GM12878 (cell line): ENCODE measurements around the gene UBC. TPM values are rescaled to one million over a fixed set of nuclear protein-coding genes. Genes with fewer than 3 reads are reported as not detected.

Source experiments
- BACH1 ChIP-seq: fragments of 450-650 bp; IDR thresholded peaks from 2 replicates; pipeline ENCODE4 v1.6.1; 2017; ENCODE audit warnings: mild to moderate bottlenecking, borderline replicate concordance
- CHD1 ChIP-seq: IDR thresholded peaks from 2 replicates; pipeline ENCODE4 v1.6.1; 2012; ENCODE audit warnings: low read depth, low read length, improper control_type of control experiment
- CHD2 ChIP-seq: IDR thresholded peaks from 2 replicates; pipeline ENCODE4 v1.6.1; 2011; ENCODE audit warnings: low read depth, low read length, improper control_type of control experiment, borderline replicate concordance
- CHD4 ChIP-seq: fragments of 200-600 bp; sonication (generic); IDR thresholded peaks from 2 replicates; pipeline ENCODE4 v1.6.1; 2016; ENCODE audit warnings: mild to moderate bottlenecking
- E2F4 ChIP-seq: IDR thresholded peaks from 2 replicates; pipeline ENCODE4 v1.6.1; 2012; ENCODE audit warnings: low read depth, low read length, improper control_type of control experiment
- IKZF2 ChIP-seq, 2 experiments: fragments of 450-650 bp; IDR thresholded peaks; 2 replicates each; pipeline ENCODE4 v1.6.1; 2017; ENCODE audit warnings: mild to moderate bottlenecking in 2 of 2, moderate library complexity in 2 of 2
- IRF3 ChIP-seq: fragments of 450-650 bp; IDR thresholded peaks from 2 replicates; pipeline ENCODE4 v1.6.1; 2014; ENCODE audit warnings: mild to moderate bottlenecking
- KLF5 ChIP-seq: fragments of 450-650 bp; IDR thresholded peaks from 2 replicates; pipeline ENCODE4 v1.6.1; 2014; ENCODE audit warnings: mild to moderate bottlenecking; ENCODE audit not compliant: partially characterized antibody
- NR2C1 ChIP-seq: fragments of 450-650 bp; IDR thresholded peaks from 2 replicates; pipeline ENCODE4 v1.6.1; 2017; ENCODE audit warnings: antibody characterized with exemption, mild to moderate bottlenecking, moderate library complexity
- RAD21 ChIP-seq: IDR thresholded peaks from 2 replicates; pipeline ENCODE4 v1.6.1; 2011; ENCODE audit warnings: mild to moderate bottlenecking, low read depth, low read length, moderate library complexity; ENCODE audit not compliant: insufficient read depth
- RUNX3 ChIP-seq: IDR thresholded peaks from 2 replicates; pipeline ENCODE4 v1.6.1; 2012; ENCODE audit warnings: low read length, inconsistent platforms
- SMC3 ChIP-seq: IDR thresholded peaks from 2 replicates; pipeline ENCODE4 v1.6.1; 2011; ENCODE audit warnings: low read length, improper control_type of control experiment, borderline replicate concordance
- SP1 ChIP-seq: IDR thresholded peaks from one replicate; pipeline ENCODE4 v1.6.1; 2011; ENCODE audit warnings: low read depth, low read length
- SPI1 ChIP-seq: IDR thresholded peaks from 2 replicates; pipeline ENCODE4 v1.6.1; 2011; ENCODE audit warnings: low read depth, mild to moderate bottlenecking, low read length, moderate library complexity, borderline replicate concordance; ENCODE audit not compliant: insufficient read depth
- SUPT20H ChIP-seq: IDR thresholded peaks from 2 replicates; pipeline ENCODE4 v1.6.1; 2011; ENCODE audit warnings: low read depth, mild to moderate bottlenecking, low read length, moderate library complexity, borderline replicate concordance; ENCODE audit not compliant: control insufficient read depth
- TAF1 ChIP-seq: IDR thresholded peaks from 2 replicates; pipeline ENCODE4 v1.6.1; 2011; ENCODE audit warnings: mild to moderate bottlenecking, low read depth, low read length, borderline replicate concordance
- TARDBP ChIP-seq: IDR thresholded peaks from 2 replicates; pipeline ENCODE4 v1.6.1; 2016; ENCODE audit warnings: borderline replicate concordance
- ZBTB40 ChIP-seq: fragments of 450-650 bp; IDR thresholded peaks from 2 replicates; pipeline ENCODE4 v1.6.1; 2016; ENCODE audit warnings: mild to moderate bottlenecking, moderate library complexity, borderline replicate concordance
- ZNF217 ChIP-seq: fragments of 450-650 bp; IDR thresholded peaks from 2 replicates; pipeline ENCODE4 v1.6.1; 2017; ENCODE audit warnings: antibody characterized with exemption, mild to moderate bottlenecking
- ZNF687 ChIP-seq: fragments of 450-650 bp; IDR thresholded peaks from 2 replicates; pipeline ENCODE4 v1.6.1; 2017; ENCODE audit warnings: mild to moderate bottlenecking, moderate library complexity
- polyA plus RNA-seq, 11 experiments: library from polyadenylated mRNA; depleted of rRNA in 4 of 11; unstranded in 6 of 11; stranded (reverse) in 5 of 11; fragments of >200 nt; fragmentation: Nextera tagmentation in 4 of 11; fragmentation: Illumina TruSeq in 1 of 11; extraction: Ambion mirVana in 4 of 11; extraction: Trizol in 1 of 11; gene quantifications; 1 replicate in 1 of 11; 2 replicates in 10 of 11; pipeline versions ENCODE4 v1.2.1 to v1.2.3, GENCODE V29; 2011 to 2016; ENCODE audit warnings: inconsistent platforms in 2 of 11, missing spikeins in 2 of 11, low read depth in 1 of 11
- total RNA-seq, 4 experiments: library from RNA; depleted of rRNA in 3 of 4; stranded (reverse); fragments of >200 nt in 3 of 4; fragmentation: Illumina TruSeq in 1 of 4; extraction: Trizol in 1 of 4; gene quantifications; 2 replicates each; pipeline versions ENCODE4 v1.2.1 to v1.2.3, GENCODE V29; 2013 to 2021

UBC gene
- total and polyA plus RNA-seq, 10 of the 15 experiments (the other 5 are each of a cell fraction or from before 2014, with no cell fraction given), result 653 to 1,666 (median 874) TPM

- peak; percentile 91 for TF ChIP-seq ZNF687
- no peak for TF ChIP-seq SUPT20H
- no peak for TF ChIP-seq IRF3
- no peak for TF ChIP-seq CHD1
- peak; percentile 61; the same call in 1 of the 2 replicates for TF ChIP-seq CHD2
- 0 out of 2 replicates have a peak, but pooled peaks have one; percentile 33 for TF ChIP-seq TAF1
- peak; percentile 60 for TF ChIP-seq RUNX3
- TF ChIP-seq TARDBP, result no peak
- no peak for TF ChIP-seq CHD4
- TF ChIP-seq RAD21, result peak; percentile 63
- no peak for TF ChIP-seq KLF5
- peak; percentile 24; the same call in 1 of the 2 replicates for TF ChIP-seq ZNF217
- peak; percentile 83; the same call in 1 of the 2 replicates for TF ChIP-seq BACH1
- TF ChIP-seq SPI1, result peak; percentile 79
- TF ChIP-seq IKZF2 (IDR thresholded peaks at IDR 0.05), result peak; percentile 93
- no peak; the same call in 1 of the 2 replicates for TF ChIP-seq ZBTB40
- no peak for TF ChIP-seq E2F4
- peak; percentile 22 for TF ChIP-seq SP1
- TF ChIP-seq SMC3, result peak; percentile 76
- peak; percentile 55 for TF ChIP-seq NR2C1
Measured at GRCh38 chr12:124940393-124941169, 26.1 kb upstream of the UBC start (continued).
